ENCODE data around the gene STPG2. TPM values are rescaled to one million over a fixed set of nuclear protein-coding genes. Genes with fewer than 3 reads are reported as not detected.
A peak's percentile ranks its signal among the peaks of the same experiment; 100 is the strongest.

The STPG2 gene
- total and polyA plus RNA-seq, 4 donors = 0.10 to 0.65 (median 0.33) TPM; not detected in 1

GRCh38 chr4:97665553-97665952 lies 477.7 kb downstream of the STPG2 start:
- H3K36me3 ChIP-seq (ENCODE audit: control insufficient read depth in 1 of 2, insufficient read depth in 2 of 2, low read length in 1 of 2) = no peaks in the 10 kb centered on the region
- no peaks in the 10 kb centered on the region for H3K4me1 ChIP-seq (ENCODE audit: control insufficient read depth in 1 of 2, insufficient read depth in 2 of 2, low read length in 2 of 2)
- intact Hi-C loops (cut with DNase I) = no loop called here
- H3K27me3 ChIP-seq (ENCODE audit: control insufficient read depth in 1 of 2, insufficient read depth in 2 of 2, low read length in 1 of 2) = no peaks in the 10 kb centered on the region
- peaks cover 2% of the 10 kb centered on the region for H3K9me3 ChIP-seq (ENCODE audit: control insufficient read depth, low read length)
- DNase-seq (peak in 1 of 2 donors; percentile 26), ATAC-seq (ENCODE audit: low FRiP score) (peak; percentile 33)
- 78 to 88% methylated on average over 4 of the region's 4 CpGs for WGBS, 2 donors
- no peak overlapping the region for H3K27ac ChIP-seq (ENCODE audit: low read depth in 1 of 2, low read length in 2 of 2)
- H3K4me3 ChIP-seq (ENCODE audit: low read length in 2 of 2) = no peak overlapping the region

DNA sequence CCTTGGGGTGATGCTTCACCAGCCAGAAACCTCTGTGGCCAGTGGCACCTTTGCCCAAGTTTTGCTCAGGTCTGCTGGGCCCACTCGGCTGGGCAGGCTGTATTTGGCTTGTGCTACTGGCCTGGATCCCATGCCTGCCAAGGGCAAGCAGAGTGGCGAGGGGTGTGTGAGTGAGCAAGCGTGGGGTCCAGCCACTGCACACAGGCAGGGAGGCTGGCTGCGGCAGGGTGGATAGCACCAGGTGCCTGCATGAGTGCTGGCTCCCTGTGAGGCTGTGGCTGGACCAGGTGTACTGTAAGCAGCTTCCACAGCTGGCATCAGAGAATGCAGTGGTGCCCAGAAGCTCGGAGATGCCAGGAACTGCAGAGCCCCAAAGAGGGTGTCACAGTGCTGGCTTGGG lies 478.5 kb downstream of the STPG2 start:
- intact Hi-C loops (cut with DNase I) = no loop called here
- H3K9me3 ChIP-seq (ENCODE audit: control insufficient read depth, low read length) = peaks cover 2% of the 10 kb centered on the region
- no peaks in the 10 kb centered on the region for H3K27me3 ChIP-seq (ENCODE audit: control insufficient read depth in 1 of 2, insufficient read depth in 2 of 2, low read length in 1 of 2)
- H3K36me3 ChIP-seq (ENCODE audit: control insufficient read depth in 1 of 2, insufficient read depth in 2 of 2, low read length in 1 of 2) = no peaks in the 10 kb centered on the region
- no peak overlapping the region for H3K27ac ChIP-seq (ENCODE audit: low read depth in 1 of 2, low read length in 2 of 2)
- peak in 1 of 2 donors; percentile 33 for DNase-seq
- ATAC-seq (ENCODE audit: low FRiP score) = no peak
- WGBS, 2 donors = 84 to 87% methylated on average over 5 of the region's 5 CpGs
- no peak overlapping the region for H3K4me3 ChIP-seq (ENCODE audit: low read length in 2 of 2)
- no peaks in the 10 kb centered on the region for H3K4me1 ChIP-seq (ENCODE audit: control insufficient read depth in 1 of 2, insufficient read depth in 2 of 2, low read length in 2 of 2)

GRCh38 chr4:97662133-97662532 lies 481.1 kb downstream of the STPG2 start:
- no peak for ATAC-seq (ENCODE audit: low FRiP score)
- no peak overlapping the region for H3K27ac ChIP-seq (ENCODE audit: low read depth in 1 of 2, low read length in 2 of 2)
- H3K9me3 ChIP-seq (ENCODE audit: control insufficient read depth, low read length) = peaks cover 2% of the 10 kb centered on the region
- intact Hi-C loops (cut with DNase I) = no loop called here
- H3K4me3 ChIP-seq (ENCODE audit: low read length in 2 of 2) = no peak overlapping the region
- 73 to 82% methylated on average over 2 of the region's 2 CpGs for WGBS, 2 donors
- no peaks in the 10 kb centered on the region for H3K4me1 ChIP-seq (ENCODE audit: control insufficient read depth in 1 of 2, insufficient read depth in 2 of 2, low read length in 2 of 2)
- DNase-seq = no peak
- no peaks in the 10 kb centered on the region for H3K27me3 ChIP-seq (ENCODE audit: control insufficient read depth in 1 of 2, insufficient read depth in 2 of 2, low read length in 1 of 2)
- H3K36me3 ChIP-seq (ENCODE audit: control insufficient read depth in 1 of 2, insufficient read depth in 2 of 2, low read length in 1 of 2) = no peaks in the 10 kb centered on the region

DNA sequence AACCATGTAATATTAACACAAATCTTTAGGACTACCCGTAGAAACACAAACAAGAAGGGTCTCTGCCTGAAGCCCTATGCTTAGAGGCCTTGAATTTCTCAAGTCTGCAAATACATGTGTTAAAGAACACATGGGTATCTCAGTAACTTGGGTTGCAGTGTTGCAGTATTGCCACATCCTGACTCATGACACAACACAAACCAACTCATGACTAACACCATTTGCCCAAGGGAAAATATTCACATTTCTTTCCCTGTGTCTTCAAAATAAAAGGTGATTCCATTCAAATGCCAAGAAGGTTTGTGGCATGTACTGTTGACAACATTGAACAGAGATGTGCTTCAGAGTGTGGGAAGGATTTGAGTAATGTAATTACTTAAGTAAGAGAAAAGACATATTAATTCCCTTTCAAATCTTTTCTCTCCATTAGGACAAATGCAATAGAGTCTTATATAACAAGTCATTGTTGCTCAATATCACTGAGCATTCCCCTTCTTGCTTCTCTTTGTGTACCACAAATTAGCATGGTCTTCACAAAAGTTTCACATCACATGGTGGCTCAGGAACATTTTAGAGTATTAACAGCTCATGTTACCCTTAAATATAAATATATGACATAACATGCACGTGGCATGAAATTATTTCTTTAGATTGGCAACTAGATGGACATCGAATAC lies 487.1 kb downstream of the STPG2 start:
- H3K27me3 ChIP-seq (ENCODE audit: control insufficient read depth in 1 of 2, insufficient read depth in 2 of 2, low read length in 1 of 2) = no peaks in the 10 kb centered on the region
- intact Hi-C loops (cut with DNase I) = no loop called here
- H3K9me3 ChIP-seq (ENCODE audit: control insufficient read depth, low read length) = no peaks in the 10 kb centered on the region
- H3K36me3 ChIP-seq (ENCODE audit: control insufficient read depth in 1 of 2, insufficient read depth in 2 of 2, low read length in 1 of 2) = no peaks in the 10 kb centered on the region
- no peak for DNase-seq
- no peak overlapping the region for H3K27ac ChIP-seq (ENCODE audit: low read depth in 1 of 2, low read length in 2 of 2)
- H3K4me3 ChIP-seq (ENCODE audit: low read length in 2 of 2) = no peak overlapping the region
- ATAC-seq (ENCODE audit: low FRiP score) = no peak
- H3K4me1 ChIP-seq (ENCODE audit: control insufficient read depth in 1 of 2, insufficient read depth in 2 of 2, low read length in 2 of 2) = no peaks in the 10 kb centered on the region
- WGBS, 2 donors = 74 to 83% methylated on average over 3 of the region's 3 CpGs

- H3K4me3 ChIP-seq (ENCODE audit: low read length in 2 of 2) = no peak overlapping the region
- intact Hi-C loops (cut with DNase I) = no loop called here
- no peaks in the 10 kb centered on the region for H3K9me3 ChIP-seq (ENCODE audit: control insufficient read depth, low read length)
- no peak overlapping the region for H3K27ac ChIP-seq (ENCODE audit: low read depth in 1 of 2, low read length in 2 of 2)
- H3K27me3 ChIP-seq (ENCODE audit: control insufficient read depth in 1 of 2, insufficient read depth in 2 of 2, low read length in 1 of 2) = no peaks in the 10 kb centered on the region
- WGBS, 2 donors = 85% methylated on average over 2 of the region's 2 CpGs
- ATAC-seq (ENCODE audit: low FRiP score) (no peak), DNase-seq (no peak)
- no peaks in the 10 kb centered on the region for H3K36me3 ChIP-seq (ENCODE audit: control insufficient read depth in 1 of 2, insufficient read depth in 2 of 2, low read length in 1 of 2)
- H3K4me1 ChIP-seq (ENCODE audit: control insufficient read depth in 1 of 2, insufficient read depth in 2 of 2, low read length in 2 of 2) = no peaks in the 10 kb centered on the region
These were observed 489.6 kb downstream of the STPG2 start for GRCh38 chr4:97653701-97654100.

GRCh38 chr4:97646997-97647396 lies 496.3 kb downstream of the STPG2 start:
- intact Hi-C loops (cut with DNase I) = no loop called here

DNA sequence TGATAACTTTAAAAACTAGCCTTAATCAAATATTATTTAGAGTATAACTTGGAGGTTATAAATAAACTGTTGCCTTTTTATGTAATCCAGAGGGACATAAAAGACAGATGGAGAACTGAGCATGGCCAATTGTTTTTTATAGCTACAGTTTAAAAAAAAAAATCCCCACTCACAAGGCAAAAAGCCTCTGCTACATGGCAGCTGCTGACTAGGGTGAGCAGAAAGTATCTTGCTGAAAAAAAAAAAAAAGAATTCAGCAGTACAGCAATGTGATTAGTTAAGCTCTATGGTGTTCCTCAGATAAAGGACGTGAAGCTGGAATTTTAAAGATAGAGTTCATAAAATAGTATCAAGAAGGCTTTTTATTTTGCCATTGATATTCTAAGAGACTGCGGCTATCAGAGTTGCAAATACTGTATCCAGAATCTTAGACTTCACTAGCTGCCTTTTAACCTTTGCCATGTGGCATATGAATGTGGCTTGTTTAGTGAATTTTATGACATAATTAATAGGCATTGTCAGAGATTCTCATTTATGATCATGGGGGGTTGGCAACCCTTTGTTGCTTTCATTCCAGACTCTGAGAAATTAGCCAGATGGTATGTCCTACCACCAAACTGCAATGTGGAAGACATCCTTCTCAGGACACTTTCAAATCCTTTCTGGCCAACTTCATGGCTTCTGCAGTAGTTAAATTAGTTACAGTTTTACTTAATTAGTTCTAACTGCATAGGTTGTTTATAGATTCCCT lies 498.0 kb downstream of the STPG2 start:
- 42 to 55% methylated on average over 2 of the region's 2 CpGs for WGBS, 2 donors
- DNase-seq (no peak), ATAC-seq (ENCODE audit: low FRiP score) (no peak)
- Histone ChIP-seq H3K36me3 (ENCODE audit: control insufficient read depth in 1 of 2, insufficient read depth in 2 of 2, low read length in 1 of 2) (no peaks in the 10 kb centered on the region), H3K27me3 (ENCODE audit: control insufficient read depth in 1 of 2, insufficient read depth in 2 of 2, low read length in 1 of 2) (no peaks in the 10 kb centered on the region), H3K4me3 (ENCODE audit: low read length in 2 of 2) (no peak overlapping the region), H3K9me3 (ENCODE audit: control insufficient read depth, low read length) (no peaks in the 10 kb centered on the region), H3K4me1 (ENCODE audit: control insufficient read depth in 1 of 2, insufficient read depth in 2 of 2, low read length in 2 of 2) (no peaks in the 10 kb centered on the region), H3K27ac (ENCODE audit: low read depth in 1 of 2, low read length in 2 of 2) (no peak overlapping the region)
- intact Hi-C loops (cut with DNase I) = no loop called here

More at GRCh38 chr4:97646997-97647396, 496.3 kb downstream of the STPG2 start:
- DNase-seq = no peak
- Histone ChIP-seq H3K27ac (ENCODE audit: low read depth in 1 of 2, low read length in 2 of 2) (no peak overlapping the region), H3K27me3 (ENCODE audit: control insufficient read depth in 1 of 2, insufficient read depth in 2 of 2, low read length in 1 of 2) (no peaks in the 10 kb centered on the region), H3K4me1 (ENCODE audit: control insufficient read depth in 1 of 2, insufficient read depth in 2 of 2, low read length in 2 of 2) (no peaks in the 10 kb centered on the region), H3K9me3 (ENCODE audit: control insufficient read depth, low read length) (no peaks in the 10 kb centered on the region), H3K36me3 (ENCODE audit: control insufficient read depth in 1 of 2, insufficient read depth in 2 of 2, low read length in 1 of 2) (no peaks in the 10 kb centered on the region), H3K4me3 (ENCODE audit: low read length in 2 of 2) (no peak overlapping the region)
- no peak for ATAC-seq (ENCODE audit: low FRiP score)

DNA sequence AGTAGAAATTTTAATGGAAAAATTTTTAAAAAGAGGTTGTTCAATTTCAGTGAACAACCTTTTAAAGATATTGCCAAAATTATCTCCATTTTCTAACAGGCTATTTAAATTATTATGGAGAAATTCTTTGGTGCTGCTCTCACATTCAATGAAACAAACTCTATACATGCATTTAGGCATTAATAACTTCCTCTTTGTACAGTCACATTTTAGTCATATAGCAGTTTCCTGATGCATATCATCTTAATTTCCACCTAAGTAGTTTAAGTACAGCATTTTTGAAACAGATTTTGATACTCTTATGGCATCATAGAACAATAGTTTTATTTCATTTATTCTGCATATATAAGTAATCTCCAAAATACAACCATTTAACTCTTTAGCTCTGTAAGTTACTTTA lies 500.1 kb downstream of the STPG2 start:
- ATAC-seq (ENCODE audit: low FRiP score) (no peak), DNase-seq (no peak)
- H3K4me3 ChIP-seq (ENCODE audit: low read length in 2 of 2) = no peak overlapping the region
- H3K4me1 ChIP-seq (ENCODE audit: control insufficient read depth in 1 of 2, insufficient read depth in 2 of 2, low read length in 2 of 2) = no peaks in the 10 kb centered on the region
- H3K9me3 ChIP-seq (ENCODE audit: control insufficient read depth, low read length) = no peaks in the 10 kb centered on the region
- H3K36me3 ChIP-seq (ENCODE audit: control insufficient read depth in 1 of 2, insufficient read depth in 2 of 2, low read length in 1 of 2) = no peaks in the 10 kb centered on the region
- intact Hi-C loops (cut with DNase I) = no loop called here
- no peaks in the 10 kb centered on the region for H3K27me3 ChIP-seq (ENCODE audit: control insufficient read depth in 1 of 2, insufficient read depth in 2 of 2, low read length in 1 of 2)
- no peak overlapping the region for H3K27ac ChIP-seq (ENCODE audit: low read depth in 1 of 2, low read length in 2 of 2)

DNA sequence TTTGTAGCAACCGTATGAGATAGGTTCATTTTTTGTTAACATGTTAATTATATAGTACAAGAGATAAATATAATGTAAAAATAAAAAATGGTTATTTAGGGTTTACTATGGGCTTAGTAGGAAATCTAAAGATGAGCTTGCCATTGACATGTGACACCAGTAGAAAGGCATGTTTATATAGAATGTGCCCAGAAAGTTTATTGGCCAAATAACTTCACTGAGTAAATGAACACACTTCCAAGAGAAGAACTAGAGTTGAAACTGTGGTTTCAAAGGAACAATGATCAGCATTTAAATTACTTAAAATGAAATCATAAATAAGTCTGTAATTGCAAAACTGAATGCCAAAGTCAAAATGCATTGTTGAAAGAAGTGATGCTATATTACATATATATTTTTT lies 503.3 kb downstream of the STPG2 start:
- intact Hi-C loops (cut with DNase I) = no loop called here
- WGBS, 2 donors = 87 to 100% methylated on average over 1 of the region's 1 CpG
- H3K36me3 ChIP-seq (ENCODE audit: control insufficient read depth in 1 of 2, insufficient read depth in 2 of 2, low read length in 1 of 2) = no peaks in the 10 kb centered on the region

More for the DNA sequence above, 503.3 kb downstream of the STPG2 start:
- no peak for ATAC-seq (ENCODE audit: low FRiP score)
- Histone ChIP-seq H3K27ac (ENCODE audit: low read depth in 1 of 2, low read length in 2 of 2) (no peak overlapping the region), H3K4me3 (ENCODE audit: low read length in 2 of 2) (no peak overlapping the region), H3K9me3 (ENCODE audit: control insufficient read depth, low read length) (no peaks in the 10 kb centered on the region), H3K27me3 (ENCODE audit: control insufficient read depth in 1 of 2, insufficient read depth in 2 of 2, low read length in 1 of 2) (no peaks in the 10 kb centered on the region), H3K4me1 (ENCODE audit: control insufficient read depth in 1 of 2, insufficient read depth in 2 of 2, low read length in 2 of 2) (no peaks in the 10 kb centered on the region)
- DNase-seq = no peak
